Measurements from ENCODE around the gene CEACAM21.
"Not testable (repeated sequence)": the region's sequence is repeated elsewhere in the genome, so short reads cannot be mapped to it uniquely, and the experiment has no call there.

DNA sequence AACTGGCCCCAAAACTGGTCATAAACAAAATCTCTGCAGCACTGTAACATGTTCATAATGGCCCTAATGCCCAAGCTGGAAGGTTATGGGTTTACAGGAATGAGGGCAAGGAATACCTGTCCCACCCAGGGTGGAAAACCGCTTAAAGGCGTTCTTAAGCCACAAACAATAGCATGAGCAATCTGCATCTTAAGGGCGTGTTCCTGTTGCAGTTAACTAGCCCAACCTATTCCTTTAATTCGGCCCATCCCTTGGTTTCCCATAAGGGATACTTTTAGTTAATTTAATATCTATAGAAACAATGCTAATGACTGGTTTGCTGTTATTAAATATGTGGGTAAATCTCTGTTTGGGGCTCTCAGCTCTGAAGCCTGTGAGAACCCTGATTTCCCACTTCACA lies 5.1 kb downstream of the CEACAM21 start:
- TF ChIP-seq, protein P1, sequence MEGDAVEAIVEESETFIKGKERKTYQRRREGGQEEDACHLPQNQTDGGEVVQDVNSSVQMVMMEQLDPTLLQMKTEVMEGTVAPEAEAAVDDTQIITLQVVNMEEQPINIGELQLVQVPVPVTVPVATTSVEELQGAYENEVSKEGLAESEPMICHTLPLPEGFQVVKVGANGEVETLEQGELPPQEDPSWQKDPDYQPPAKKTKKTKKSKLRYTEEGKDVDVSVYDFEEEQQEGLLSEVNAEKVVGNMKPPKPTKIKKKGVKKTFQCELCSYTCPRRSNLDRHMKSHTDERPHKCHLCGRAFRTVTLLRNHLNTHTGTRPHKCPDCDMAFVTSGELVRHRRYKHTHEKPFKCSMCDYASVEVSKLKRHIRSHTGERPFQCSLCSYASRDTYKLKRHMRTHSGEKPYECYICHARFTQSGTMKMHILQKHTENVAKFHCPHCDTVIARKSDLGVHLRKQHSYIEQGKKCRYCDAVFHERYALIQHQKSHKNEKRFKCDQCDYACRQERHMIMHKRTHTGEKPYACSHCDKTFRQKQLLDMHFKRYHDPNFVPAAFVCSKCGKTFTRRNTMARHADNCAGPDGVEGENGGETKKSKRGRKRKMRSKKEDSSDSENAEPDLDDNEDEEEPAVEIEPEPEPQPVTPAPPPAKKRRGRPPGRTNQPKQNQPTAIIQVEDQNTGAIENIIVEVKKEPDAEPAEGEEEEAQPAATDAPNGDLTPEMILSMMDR (IDR thresholded peaks at IDR 0.05) = not testable (repeated sequence)
- TF ChIP-seq POLR2AphosphoS5, POLR2A (IDR thresholded peaks at IDR 0.05): not testable (repeated sequence)
